HG02571 (cell line): ENCODE results near the gene VGLL2.

Source experiments
- ATAC-seq: cut with Tn5 transposase; IDR thresholded peaks from one replicate; pipeline ENCODE4 v1.9.1; 2021; ENCODE audit warnings: mild to moderate bottlenecking, moderate library complexity; ENCODE audit not compliant: unreplicated experiment

VGLL2 gene

GRCh38 chr6:117268924-117269323 is 3.6 kb downstream of the VGLL2 start:
- no peak for ATAC-seq

GRCh38 chr6:117269638-117270054 is 4.3 kb downstream of the VGLL2 start:
- no peak for ATAC-seq

- ATAC-seq, result no peak
These were observed 4.9 kb downstream of the VGLL2 start for GRCh38 chr6:117270055-117270842.

- ATAC-seq, result no peak
These were observed 5.6 kb downstream of the VGLL2 start for GRCh38 chr6:117270843-117271507.

- ATAC-seq, result no peak
These were observed 6.9 kb downstream of the VGLL2 start for GRCh38 chr6:117272032-117272866.

- ATAC-seq, result no peak
These were observed 7.5 kb downstream of the VGLL2 start for GRCh38 chr6:117272891-117273290.

- no peak for ATAC-seq
These were observed 9.8 kb downstream of the VGLL2 start for GRCh38 chr6:117275205-117275604.

GRCh38 chr6:117275711-117276110 is 10.4 kb downstream of the VGLL2 start:
- no peak for ATAC-seq

- ATAC-seq, result no peak
These were observed 11.5 kb downstream of the VGLL2 start for GRCh38 chr6:117276778-117277316.

GRCh38 chr6:117280922-117281321 is 15.6 kb downstream of the VGLL2 start:
- ATAC-seq, result no peak

- no peak for ATAC-seq
These were observed 22.8 kb downstream of the VGLL2 start for GRCh38 chr6:117288083-117288715.

GRCh38 chr6:117290173-117290846 is 25.0 kb downstream of the VGLL2 start:
- ATAC-seq, result no peak

GRCh38 chr6:117298941-117299340 is 33.6 kb downstream of the VGLL2 start:
- no peak for ATAC-seq

- ATAC-seq, result no peak
These were observed 38.0 kb downstream of the VGLL2 start for GRCh38 chr6:117303323-117303722.

GRCh38 chr6:117304446-117304845 is 39.1 kb downstream of the VGLL2 start:
- ATAC-seq, result no peak

- ATAC-seq, result no peak
These were observed 41.0 kb downstream of the VGLL2 start for GRCh38 chr6:117306227-117306790.

GRCh38 chr6:117307655-117308054 is 42.3 kb downstream of the VGLL2 start:
- no peak for ATAC-seq

GRCh38 chr6:117309069-117309468 is 43.7 kb downstream of the VGLL2 start:
- no peak for ATAC-seq

GRCh38 chr6:117309611-117310010 is 44.3 kb downstream of the VGLL2 start:
- ATAC-seq, result no peak

GRCh38 chr6:117311310-117311709 is 46.0 kb downstream of the VGLL2 start:
- no peak for ATAC-seq
